ENCODE data around the gene TMEM95.

DNA sequence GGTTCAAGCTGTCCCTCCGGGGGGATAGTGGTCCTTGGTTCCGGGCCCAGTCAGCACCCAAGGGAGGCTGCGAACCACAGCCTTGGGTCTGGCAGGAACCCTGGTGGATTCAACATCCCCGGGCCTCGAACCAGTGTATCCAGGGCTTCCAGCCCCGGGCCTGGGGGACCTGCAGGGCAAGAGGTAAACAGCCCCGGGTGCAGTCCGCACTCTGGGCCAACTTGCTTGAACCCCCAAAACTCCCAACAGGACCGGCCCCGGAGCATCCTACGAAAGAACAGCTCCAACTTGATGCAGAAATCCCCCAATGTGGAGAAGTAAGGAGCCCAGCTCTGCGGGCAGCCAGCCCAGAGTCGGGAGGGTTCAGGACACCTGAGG lies 24.3 kb upstream of the TMEM95 start:
- TF ChIP-seq CEBPB (IDR thresholded peaks at IDR 0.05) (no peak), MAX (IDR thresholded peaks at IDR 0.05) (no peak), REST (IDR thresholded peaks at IDR 0.05; ENCODE audit: low read depth) (no peak), TAF1 (IDR thresholded peaks at IDR 0.05; ENCODE audit: low read depth) (no peak), FOXM1 (IDR thresholded peaks at IDR 0.05; ENCODE audit: borderline replicate concordance, low read depth) (no peak), EP300 (IDR thresholded peaks at IDR 0.05; ENCODE audit: borderline replicate concordance) (no peak), TCF12 (IDR thresholded peaks at IDR 0.05; ENCODE audit: low read depth) (no peak), TEAD4 (IDR thresholded peaks at IDR 0.05) (no peak)
